GM19455 (cell line): ENCODE results near the gene LRMDA.

Experiments
- ATAC-seq: cut with Tn5 transposase; IDR thresholded peaks from one replicate; pipeline ENCODE4 v1.9.1; 2021; ENCODE audit not compliant: unreplicated experiment

Gene LRMDA

DNA sequence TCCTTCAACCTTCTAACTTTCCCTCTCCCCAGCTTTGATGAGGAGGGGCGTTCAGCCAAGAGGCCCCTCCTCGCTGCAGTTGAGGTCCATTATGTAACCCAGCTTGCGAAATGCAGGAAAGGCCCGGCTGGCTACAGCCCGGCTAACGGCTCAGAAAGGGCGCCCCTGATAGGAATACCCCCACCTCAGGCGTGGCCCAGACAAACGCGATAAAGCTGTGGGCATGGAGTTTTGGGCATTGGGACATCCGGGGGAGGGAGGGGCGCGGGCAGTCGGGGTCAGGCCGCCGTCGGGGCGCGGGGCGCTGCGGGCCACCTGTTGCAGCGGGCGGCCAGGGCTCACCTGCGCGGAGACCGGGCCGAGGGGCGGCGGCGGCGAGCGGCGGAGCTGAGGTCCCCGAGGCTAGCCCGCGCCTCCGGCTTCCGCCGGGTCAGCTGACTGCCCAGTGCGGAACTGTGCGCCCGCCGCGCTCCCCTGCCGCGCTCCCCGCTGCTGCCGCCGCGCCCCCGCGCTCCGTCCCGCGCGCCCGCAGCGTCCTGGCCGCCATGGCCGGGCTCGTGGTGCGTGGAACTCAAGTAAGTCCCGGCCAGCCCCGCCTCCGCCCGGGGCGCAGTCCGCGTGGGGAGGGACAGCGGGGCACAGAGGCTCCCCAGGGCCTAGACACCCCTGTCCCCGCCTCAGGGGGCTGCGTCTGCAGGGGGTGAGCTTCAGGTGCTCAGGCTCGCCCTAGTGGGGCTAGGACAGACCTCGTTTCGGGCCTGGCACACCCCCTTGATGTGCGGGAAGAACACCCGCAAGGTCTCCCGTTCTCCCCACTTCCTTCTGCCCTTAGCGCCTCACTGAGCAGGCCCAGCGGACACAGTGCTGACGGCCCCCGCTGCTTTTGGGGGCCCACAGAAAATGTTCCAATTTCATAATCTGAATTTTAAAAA, at the start of gene LRMDA:
LRMDA (plus strand) TSS at position 445 of the 932 bp plus-strand sequence.
- ATAC-seq, result no peak

DNA sequence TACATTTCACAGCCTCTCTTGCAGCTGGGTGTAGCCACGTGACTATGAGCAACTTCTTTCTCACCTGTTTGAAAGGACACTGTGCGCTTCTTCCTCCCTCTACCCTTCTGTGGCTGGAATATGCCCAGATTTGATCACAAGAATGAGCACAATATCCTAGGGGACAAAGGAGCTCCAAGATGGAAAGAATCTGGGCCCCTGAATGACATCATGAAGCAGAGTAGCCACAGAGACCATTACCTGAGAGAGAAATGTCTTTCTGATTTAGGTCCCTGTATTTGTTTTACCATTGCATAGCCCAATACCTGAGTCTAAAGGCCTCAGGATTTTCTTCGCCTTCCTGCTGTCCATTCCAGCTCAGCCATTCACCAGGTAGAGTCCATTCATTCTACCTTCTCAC, 45.3 kb upstream of the LRMDA start:
- no peak for ATAC-seq

- no peak for ATAC-seq
These were observed 43.3 kb upstream of the LRMDA start for GRCh38 chr10:75388082-75388481.

DNA sequence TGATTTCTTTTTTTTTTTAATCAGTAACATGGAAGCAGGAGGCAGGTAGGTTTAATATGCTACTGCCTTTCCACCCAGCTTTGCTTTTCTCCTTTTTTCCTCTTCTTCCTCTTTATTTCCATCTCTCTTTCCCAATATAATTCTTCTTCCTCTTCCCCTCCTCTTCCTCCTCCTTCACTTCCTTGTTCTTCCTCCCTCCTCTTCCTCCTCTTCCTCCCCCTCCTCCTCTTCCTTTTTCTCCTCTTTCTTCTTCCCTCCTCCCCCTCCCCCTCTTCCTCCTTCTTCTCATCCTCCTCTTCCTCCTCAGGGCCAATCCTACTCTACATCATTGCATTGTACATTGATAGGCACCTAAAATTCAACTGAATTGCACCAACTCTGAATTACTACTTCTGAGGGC, 41.2 kb upstream of the LRMDA start:
- no peak for ATAC-seq

DNA sequence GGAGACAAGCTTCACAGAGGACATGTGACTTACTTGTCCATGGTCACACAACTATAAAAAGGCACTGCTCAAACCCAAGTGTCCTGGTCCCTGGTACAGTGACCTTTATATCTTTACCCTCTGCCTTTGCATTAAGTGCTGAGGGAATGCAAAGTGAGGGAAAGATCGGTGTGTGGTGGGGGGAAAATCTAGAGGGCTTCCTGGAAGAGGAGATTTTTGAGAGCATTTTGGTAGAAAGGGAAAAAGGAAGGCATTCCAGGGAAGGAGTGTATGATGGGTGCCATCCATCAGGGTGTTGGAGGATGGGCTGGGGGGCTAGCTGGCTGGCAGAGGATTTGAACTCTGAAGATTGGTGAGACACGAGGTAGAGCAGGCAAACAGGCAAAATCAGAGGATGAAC, 39.2 kb upstream of the LRMDA start:
- no peak for ATAC-seq

- ATAC-seq, result no peak
These were observed 38.7 kb upstream of the LRMDA start for GRCh38 chr10:75392744-75393143.

DNA sequence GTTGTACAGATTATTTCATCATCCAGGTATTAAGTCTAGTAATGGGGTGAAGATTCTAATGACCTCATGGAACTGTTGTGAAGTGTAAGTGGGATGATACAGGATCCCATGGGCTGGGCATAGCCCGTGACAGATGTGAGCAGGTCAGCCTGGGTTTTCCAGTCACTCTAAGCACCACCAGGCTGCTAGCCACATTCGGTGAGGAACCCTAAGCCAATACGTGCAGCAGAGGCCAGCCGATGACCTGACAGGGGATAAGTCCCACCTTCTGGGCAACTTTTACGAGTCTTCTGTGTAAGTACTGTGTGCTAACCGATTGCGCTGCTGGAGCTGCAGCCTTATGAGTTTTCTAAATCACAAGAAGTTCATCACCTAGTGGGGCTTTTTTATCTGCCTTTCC, 37.2 kb upstream of the LRMDA start:
- ATAC-seq, result no peak

DNA sequence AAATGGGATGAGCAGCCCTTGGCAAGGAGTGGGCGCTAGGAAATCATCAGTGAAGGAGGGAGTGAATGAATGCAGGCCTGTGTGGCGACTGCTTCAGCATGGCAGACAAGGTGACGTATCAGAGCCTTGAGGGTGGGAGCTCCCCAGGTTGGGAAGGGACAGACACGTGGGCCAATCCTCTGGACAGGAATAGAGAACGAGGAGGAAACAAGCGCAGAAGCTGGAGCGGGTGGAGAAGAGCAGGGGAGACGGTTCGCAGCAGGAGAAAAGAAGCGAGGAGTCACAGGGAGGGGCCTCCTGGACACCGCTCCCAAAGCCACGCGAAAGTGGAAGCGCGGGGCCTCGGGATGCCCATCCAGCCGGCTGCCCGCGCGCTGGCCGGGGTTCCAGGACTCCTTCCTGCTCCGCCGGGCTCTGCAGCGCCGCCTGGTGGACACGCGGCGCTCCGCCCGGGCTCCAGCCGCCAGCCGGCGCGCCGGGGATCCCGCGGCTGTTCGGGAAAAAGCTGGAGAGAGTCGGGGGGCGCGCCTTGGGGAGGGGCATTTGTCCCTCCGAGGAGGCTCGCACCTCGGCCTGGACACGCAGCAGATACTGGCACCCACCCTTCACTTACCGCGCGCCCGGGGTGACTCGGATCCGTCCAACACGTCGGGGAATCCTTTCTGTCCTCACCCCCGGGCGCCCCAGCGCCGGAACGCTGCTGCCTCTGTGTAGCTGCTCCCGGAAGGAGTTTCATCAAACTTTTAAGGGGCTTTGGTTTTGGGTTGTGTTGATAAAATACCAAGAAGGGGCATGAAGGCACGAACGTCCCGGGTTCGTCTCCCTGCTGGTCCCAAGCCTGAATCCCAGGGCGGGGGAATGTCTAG, 36.1 kb upstream of the LRMDA start:
- ATAC-seq, result no peak

DNA sequence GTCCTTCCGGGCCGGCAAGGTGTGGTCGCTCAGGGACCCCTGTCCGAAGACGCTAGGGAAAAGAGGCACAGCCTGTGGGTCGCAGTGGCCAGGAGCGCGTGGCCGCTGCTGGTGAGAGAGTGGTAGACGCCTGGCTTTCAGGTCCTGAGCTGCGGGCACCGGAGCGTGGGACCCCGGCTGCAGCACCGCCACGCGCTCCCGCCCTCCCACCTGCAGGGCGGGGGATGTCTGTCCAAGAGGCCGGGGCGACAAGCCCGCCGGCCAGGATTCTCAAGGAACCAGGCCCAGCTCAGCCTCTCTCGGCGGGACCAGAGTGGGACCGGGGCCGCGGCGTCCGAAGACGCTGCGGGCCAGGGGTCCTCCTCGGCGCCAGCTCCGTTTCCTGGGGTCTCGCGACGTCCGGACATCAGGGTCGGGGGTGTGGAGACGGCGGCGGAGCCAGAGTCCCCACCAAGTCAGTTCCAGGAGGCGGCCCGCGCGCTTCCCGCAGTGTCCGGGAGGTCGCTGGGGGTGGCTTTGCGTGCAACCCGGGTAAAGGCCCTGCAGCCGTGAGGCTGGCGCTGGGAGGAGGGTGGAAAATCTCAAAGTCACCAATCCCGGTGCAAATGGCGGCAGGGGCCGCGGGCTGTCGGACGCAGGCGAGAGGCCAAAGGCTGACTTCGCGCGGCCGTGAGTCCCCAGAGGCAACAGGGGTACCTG, 35.3 kb upstream of the LRMDA start:
- ATAC-seq, result no peak

GRCh38 chr10:75396631-75397495, 34.6 kb upstream of the LRMDA start:
- no peak for ATAC-seq

GRCh38 chr10:75397496-75398199, 33.8 kb upstream of the LRMDA start:
- no peak for ATAC-seq

- ATAC-seq, result no peak
These were observed 33.2 kb upstream of the LRMDA start for GRCh38 chr10:75398200-75398691.

DNA sequence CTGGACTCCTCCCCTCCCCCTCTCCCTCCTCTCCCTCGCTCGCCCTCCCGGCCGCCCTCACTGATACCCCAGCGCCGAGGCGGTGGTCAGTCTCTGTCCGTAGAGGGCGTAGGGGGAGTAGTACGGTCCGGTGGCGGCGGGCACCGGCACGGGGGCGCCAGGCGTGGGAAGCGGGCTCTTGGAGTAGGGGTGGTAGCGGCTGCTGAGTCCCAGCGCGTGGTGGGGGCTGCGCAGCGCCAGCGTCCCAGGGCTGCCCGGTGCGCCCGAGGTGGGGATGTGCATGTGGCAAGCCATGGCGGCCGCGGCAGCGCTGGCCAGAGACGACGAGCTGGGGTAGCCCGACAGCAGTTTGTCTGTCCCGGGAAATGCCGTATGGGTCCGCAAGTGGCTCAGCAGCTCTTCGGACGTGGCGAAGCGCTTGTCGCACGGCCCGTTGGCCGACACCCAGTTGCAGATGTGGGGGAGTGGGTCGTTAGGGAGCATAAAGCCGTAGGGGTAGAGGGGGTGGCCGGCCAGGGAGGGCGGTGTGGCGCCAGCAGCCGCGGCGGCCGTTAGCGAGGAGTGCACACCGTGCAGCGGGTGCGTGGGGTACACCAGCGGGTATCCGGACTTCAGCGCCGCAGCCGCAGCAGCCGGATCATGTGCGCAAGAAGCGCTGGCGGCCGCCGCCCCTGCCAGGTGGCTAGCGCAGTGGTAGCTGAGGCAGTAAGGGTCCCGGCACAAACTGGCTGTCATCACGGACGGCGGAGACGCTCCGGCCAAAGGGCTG, 32.5 kb upstream of the LRMDA start:
- no peak for ATAC-seq

- ATAC-seq, result no peak
These were observed 31.8 kb upstream of the LRMDA start for GRCh38 chr10:75399461-75400162.

GRCh38 chr10:75400163-75400770, 31.2 kb upstream of the LRMDA start:
- no peak for ATAC-seq

DNA sequence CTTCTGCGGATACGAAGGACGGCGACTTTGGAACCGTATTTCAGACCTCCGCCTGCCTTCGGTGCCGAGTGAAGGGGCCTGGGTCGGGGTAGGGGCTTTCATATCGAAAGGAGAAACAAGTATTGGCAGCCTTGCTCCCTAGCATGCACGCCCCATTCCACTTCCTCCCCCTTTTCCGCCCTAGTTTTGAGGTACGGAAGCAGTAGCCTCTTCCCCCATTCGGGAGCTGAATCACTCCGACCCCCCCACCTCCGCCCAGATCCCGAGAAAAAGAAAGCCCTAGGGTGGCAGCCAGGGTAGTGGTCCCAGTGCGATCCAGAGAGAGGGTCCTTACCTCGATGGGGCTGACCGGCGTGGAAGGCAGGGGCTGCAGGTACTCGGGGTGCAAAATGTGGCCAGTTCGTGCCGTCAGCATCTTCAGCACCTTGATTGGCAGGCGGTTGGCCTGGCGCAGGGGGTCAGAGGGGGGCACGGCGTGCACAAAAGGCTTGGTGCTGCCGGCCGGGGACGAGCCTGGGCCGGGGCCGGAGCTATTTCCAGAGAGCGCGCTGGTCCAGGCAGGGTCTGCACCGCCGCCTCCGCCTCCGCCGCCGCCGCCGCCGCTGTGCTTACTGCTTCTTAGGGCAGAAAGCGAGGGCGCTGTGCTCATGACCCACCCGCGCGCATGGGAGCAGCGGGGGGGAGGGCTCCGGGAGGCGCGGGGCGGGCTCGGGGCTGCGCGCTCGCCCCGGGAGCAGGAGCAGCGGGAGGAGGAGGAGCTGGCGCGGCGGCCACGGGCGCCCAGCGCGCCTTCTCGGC, 30.5 kb upstream of the LRMDA start:
- no peak for ATAC-seq
